Right cardiac atrium (tissue), 5 donors: ENCODE data around the gene DNASE1. TPM values are rescaled to one million over a fixed set of nuclear protein-coding genes. Genes with fewer than 3 reads are reported as not detected.

ENCODE experiments used
- ATAC-seq, 2 donors: fragments of 200-7000 bp; cut with Tn5 transposase; one replicate each; pipeline versions ENCODE4 v1.8.0 to v1.9.1; 2020; ENCODE audit warnings: moderate library complexity in 2 of 2, mild to moderate bottlenecking in 1 of 2
- DNase-seq, 3 donors: peaks; one replicate each; pipeline ENCODE4 v3.0.0-alpha.2; 2020
- H3K27ac ChIP-seq: one replicate; pipeline ENCODE4 v1.5.1; 2013; ENCODE audit warnings: mild to moderate bottlenecking, low read length, control low read depth, moderate library complexity
- H3K27me3 ChIP-seq: one replicate; pipeline ENCODE4 v1.6.1; 2013; ENCODE audit not compliant: control insufficient read depth, insufficient read depth
- H3K4me1 ChIP-seq: one replicate; pipeline ENCODE4 v1.6.1; 2013; ENCODE audit warnings: low read length; ENCODE audit not compliant: control insufficient read depth, insufficient read depth
- H3K4me3 ChIP-seq: one replicate; pipeline ENCODE4 v1.5.1; 2013; ENCODE audit warnings: low read length, control low read depth
- H3K9me3 ChIP-seq: one replicate; pipeline ENCODE4 v1.6.1; 2013; ENCODE audit warnings: low read length; ENCODE audit not compliant: control insufficient read depth
- WGBS: extraction: QIAGEN DNeasy Blood & Tissue Kit; methylation state at CpG from one replicate; pipeline ENCODE4 v1.1.7; 2013; 5-methylcytosine and 5-hydroxymethylcytosine counted together
- intact Hi-C, 4 donors: fragments of 100-400 bp; cut with DNase I; formaldehyde crosslinking; loops; one replicate each; pipeline versions ENCODE4 v1.11.0 to v1.14.0; 2022 to 2023
- polyA plus RNA-seq: library from polyadenylated mRNA; stranded (reverse); fragments of 200-250 nt; gene quantifications from one replicate; pipeline ENCODE4 v1.2.3, GENCODE V29; 2013
- total RNA-seq, 4 donors: library from RNA; stranded (reverse); fragmentation: NEBNext Ultra II Directional; extraction: Animal tissue kit (Norgen Biotek cat#: 25700); gene quantifications; one replicate each; pipeline ENCODE4 v1.2.1, GENCODE V29; 2021
- donor health status: healthy with polysubstance abuse.
- donor health status: DM: no; HTN: yes; CAD: no.
- donor health status: DM: no; HTN: no; CAD: no.
- donor health status: DM: no; HTN: yes; CAD: no; lungs with severe emphysema.
- donor health status: DM: yes; HTN: yes; CAD: no.

The DNASE1 gene
- total and polyA plus RNA-seq, 5 donors = 3.4 to 10.7 (median 7.2) TPM

DNA sequence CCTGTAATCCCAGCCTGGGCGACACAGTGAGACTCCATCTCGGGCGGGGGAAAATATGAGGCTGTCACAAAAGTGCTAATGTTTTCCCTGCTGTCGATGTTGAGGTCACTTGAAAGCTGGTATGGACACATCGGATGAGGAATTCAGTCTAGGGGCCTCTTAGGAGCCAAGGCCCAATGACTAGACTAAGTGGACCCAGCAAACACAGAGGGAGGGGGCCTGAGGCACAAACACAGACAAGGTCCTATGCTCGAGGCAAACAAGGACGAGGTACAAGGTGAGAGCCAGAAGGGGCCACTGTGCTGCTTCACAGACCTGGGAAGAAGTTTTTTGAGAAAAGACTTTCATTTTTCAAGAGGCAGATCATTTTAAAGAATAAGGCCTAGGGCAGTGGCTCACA lies 47.6 kb downstream of the DNASE1 start:
- no peaks in the 10 kb centered on the region for H3K9me3 ChIP-seq
- no peak for ATAC-seq
- intact Hi-C loops = no loop called here
- no peaks in the 10 kb centered on the region for H3K27me3 ChIP-seq
- H3K4me3 ChIP-seq = no peak overlapping the region
- no peak overlapping the region for H3K27ac ChIP-seq
- H3K4me1 ChIP-seq = no peaks in the 10 kb centered on the region
- no peak for DNase-seq
- 95% methylated on average over 7 of the region's 7 CpGs for WGBS

DNA sequence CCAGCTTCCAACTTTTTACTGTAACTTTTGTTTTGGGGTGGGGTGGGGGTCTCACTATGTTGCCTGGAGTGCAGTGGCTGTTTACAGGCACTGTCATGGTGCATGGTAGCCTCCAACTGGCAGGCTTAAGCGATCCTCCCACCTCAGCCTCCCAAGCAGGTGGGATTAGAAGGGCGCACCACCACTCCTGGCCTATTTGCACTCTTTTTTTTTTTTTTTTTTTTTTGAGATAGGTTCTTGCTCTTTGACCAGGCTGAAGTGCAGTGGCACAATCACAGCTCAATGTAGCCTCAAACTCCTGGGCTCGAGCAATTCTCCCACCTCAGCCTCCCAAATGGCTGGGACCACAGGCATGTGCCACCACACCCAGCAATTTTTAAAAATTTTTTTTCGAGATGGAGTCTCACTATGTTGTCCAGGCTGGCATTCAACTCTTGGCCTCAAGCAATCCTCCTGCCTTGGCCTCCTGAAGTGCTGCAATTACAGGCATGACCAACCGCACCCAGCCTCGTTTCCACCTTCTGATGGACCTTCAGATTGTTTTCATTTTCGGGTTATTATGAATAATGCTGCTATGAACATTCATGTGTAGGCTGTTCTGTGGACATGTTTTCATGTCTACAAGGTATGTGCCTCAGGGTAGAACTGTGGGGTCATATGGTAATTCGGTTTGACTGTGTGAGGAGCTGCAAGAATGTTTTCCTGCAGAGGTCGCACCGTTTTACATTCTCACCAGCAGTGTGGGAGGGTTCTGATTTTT lies 51.9 kb downstream of the DNASE1 start:
- H3K27ac ChIP-seq = no peak overlapping the region
- ATAC-seq = no peak
- no peaks in the 10 kb centered on the region for H3K4me1 ChIP-seq
- H3K9me3 ChIP-seq = no peaks in the 10 kb centered on the region
- intact Hi-C loops = no loop called here
- DNase-seq = no peak
- no peak overlapping the region for H3K4me3 ChIP-seq
- 94% methylated on average over 10 of the region's 10 CpGs for WGBS
- no peaks in the 10 kb centered on the region for H3K27me3 ChIP-seq

Other genes with a start within 250 kb of the DNASE1 start
- 1 to 10 TPM; 2.0 to 3.5 (median 2.2) TPM for gene ZNF597, start 211.2 kb upstream of the DNASE1 start, total RNA-seq
- 0.88 TPM for gene ZNF597, start 211.2 kb upstream of the DNASE1 start, polyA plus RNA-seq
- 10 to 100 TPM; 40.7 to 51.5 (median 46.0) TPM for gene NAA60, start 211.0 kb upstream of the DNASE1 start, total RNA-seq
- gene NAA60, start 211.0 kb upstream of the DNASE1 start, polyA plus RNA-seq = 50.9 TPM
- gene C16orf90, start 159.2 kb upstream of the DNASE1 start, total RNA-seq = not detected
- not detected for gene C16orf90, start 159.2 kb upstream of the DNASE1 start, polyA plus RNA-seq
- gene CLUAP1, start 153.7 kb upstream of the DNASE1 start, total RNA-seq = 10 to 100 TPM; 16.8 to 22.2 (median 18.6) TPM
- 8.5 TPM for gene CLUAP1, start 153.7 kb upstream of the DNASE1 start, polyA plus RNA-seq
- gene NLRC3, start 77.3 kb upstream of the DNASE1 start, total RNA-seq = 1 to 10 TPM in 2 of 4 donors, under 1 TPM in 2; 0.85 to 1.3 (median 1.0) TPM
- gene NLRC3, start 77.3 kb upstream of the DNASE1 start, polyA plus RNA-seq = 0.68 TPM
- 1 to 10 TPM; 1.6 to 2.7 (median 2.2) TPM for gene SLX4, start 43.1 kb upstream of the DNASE1 start, total RNA-seq
- gene SLX4, start 43.1 kb upstream of the DNASE1 start, polyA plus RNA-seq = 1.9 TPM
- 100 to 1,000 TPM in 1 of 4 donors, 10 to 100 TPM in 3; 88.6 to 108 (median 96.7) TPM for gene TRAP1, start 62.8 kb downstream of the DNASE1 start, total RNA-seq
- 71.0 TPM for gene TRAP1, start 62.8 kb downstream of the DNASE1 start, polyA plus RNA-seq
- 10 to 100 TPM; 37.0 to 46.4 (median 42.1) TPM for gene CREBBP, start 226.0 kb downstream of the DNASE1 start, total RNA-seq
- gene CREBBP, start 226.0 kb downstream of the DNASE1 start, polyA plus RNA-seq = 19.0 TPM